Choroid plexus epithelial cell (primary cell): ENCODE data around the gene PPP4R2.

Experiments used
- DNase-seq: peaks from one replicate; pipeline ENCODE4 v3.0.0-alpha.2; 2010; ENCODE audit warnings: low read depth
- H3K4me3 ChIP-seq: 2 replicates; pipeline ENCODE4 v1.5.1; 2011; ENCODE audit warnings: low read depth, mild to moderate bottlenecking, control low read depth, low read length, moderate library complexity
- TF ChIP-seq, protein P1 (sequence below): conservative IDR thresholded peaks from 2 replicates; pipeline ENCODE4 v1.5.1; 2011; ENCODE audit warnings: low read depth, mild to moderate bottlenecking, control low read depth, inconsistent platforms, low read length, moderate library complexity

PPP4R2 gene, protein sequence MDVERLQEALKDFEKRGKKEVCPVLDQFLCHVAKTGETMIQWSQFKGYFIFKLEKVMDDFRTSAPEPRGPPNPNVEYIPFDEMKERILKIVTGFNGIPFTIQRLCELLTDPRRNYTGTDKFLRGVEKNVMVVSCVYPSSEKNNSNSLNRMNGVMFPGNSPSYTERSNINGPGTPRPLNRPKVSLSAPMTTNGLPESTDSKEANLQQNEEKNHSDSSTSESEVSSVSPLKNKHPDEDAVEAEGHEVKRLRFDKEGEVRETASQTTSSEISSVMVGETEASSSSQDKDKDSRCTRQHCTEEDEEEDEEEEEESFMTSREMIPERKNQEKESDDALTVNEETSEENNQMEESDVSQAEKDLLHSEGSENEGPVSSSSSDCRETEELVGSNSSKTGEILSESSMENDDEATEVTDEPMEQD

DNA sequence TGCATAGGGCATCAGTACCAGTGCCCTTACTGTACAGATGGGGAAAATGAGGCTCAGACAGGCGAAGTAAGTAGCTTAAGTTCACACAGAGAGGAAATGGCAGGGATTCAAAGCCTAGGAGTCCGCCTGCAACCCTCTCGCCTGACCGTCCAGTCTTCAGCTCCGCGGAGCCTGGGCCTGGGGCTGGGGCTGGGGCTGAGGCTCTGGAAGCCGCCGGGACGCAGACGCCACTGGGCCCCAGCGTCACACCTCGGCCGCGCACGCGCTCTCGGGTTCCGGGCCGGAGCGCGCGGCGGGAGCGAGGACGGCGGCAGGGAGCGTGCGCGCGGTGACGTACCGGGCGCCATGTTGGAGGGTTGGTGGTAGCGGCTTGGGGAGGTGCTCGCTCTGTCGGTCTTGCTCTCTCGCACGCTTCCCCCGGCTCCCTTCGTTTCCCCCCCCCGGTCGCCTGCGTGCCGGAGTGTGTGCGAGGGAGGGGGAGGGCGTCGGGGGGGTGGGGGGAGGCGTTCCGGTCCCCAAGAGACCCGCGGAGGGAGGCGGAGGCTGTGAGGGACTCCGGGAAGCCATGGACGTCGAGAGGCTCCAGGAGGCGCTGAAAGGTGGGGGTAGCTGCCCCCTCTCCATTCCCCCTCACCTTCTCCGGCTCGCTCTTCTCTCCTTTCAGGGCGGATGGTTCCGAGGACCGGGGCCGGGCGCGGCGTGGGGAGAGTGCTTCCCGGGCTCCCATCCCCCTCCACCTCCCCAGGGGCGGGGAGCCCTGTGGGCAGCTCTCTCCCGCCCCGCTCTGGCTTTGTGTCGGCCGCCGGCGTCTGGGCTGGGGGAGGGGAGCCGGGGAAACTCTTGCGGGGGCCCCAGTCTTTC, at the start of gene PPP4R2:
TSS of gene PPP4R2 (plus strand) at position 339 of the 861 bp plus-strand sequence. CDS start at position 566, 227 bp downstream.
- TF ChIP-seq, protein P1, sequence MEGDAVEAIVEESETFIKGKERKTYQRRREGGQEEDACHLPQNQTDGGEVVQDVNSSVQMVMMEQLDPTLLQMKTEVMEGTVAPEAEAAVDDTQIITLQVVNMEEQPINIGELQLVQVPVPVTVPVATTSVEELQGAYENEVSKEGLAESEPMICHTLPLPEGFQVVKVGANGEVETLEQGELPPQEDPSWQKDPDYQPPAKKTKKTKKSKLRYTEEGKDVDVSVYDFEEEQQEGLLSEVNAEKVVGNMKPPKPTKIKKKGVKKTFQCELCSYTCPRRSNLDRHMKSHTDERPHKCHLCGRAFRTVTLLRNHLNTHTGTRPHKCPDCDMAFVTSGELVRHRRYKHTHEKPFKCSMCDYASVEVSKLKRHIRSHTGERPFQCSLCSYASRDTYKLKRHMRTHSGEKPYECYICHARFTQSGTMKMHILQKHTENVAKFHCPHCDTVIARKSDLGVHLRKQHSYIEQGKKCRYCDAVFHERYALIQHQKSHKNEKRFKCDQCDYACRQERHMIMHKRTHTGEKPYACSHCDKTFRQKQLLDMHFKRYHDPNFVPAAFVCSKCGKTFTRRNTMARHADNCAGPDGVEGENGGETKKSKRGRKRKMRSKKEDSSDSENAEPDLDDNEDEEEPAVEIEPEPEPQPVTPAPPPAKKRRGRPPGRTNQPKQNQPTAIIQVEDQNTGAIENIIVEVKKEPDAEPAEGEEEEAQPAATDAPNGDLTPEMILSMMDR: peak; percentile 16
- peak; percentile 88 for DNase-seq
- H3K4me3 ChIP-seq: peak within 1 kb of the TSS; percentile 92

DNA sequence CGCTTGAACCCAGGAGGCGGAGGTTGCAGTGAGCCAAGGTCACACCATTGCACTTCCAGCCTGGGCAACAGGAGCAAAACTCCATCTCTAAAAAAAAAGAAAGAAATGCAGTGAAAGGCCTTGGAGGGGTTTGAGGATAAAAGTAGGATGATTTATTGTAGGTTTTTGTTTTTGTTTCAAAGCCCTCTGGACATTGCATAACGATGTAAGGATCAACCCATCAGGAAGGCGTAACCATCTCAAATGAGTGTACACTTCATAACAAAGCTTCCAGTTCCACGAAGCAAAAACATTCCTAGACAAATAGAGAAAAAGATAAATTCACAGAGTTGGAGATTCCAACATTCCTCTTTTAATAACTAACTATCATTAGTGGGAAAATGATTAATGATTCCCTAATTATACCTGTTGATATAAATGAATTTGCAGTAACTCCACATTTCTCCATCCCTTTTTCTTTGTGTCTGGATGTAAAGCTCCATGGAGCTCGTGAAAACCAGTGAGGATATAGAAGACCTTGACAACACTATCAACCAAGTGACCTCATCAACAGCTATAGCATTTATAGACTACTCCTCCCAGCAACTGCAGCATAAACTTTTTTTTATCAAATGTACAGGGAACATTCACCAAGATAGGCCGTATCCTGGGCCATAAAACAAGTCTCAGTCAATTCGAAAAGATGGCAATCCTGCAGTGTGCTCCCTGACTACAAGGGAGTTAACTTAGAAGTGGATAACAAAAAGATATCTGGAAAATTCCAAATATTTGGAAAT, 48.7 kb upstream of the PPP4R2 start:
- TF ChIP-seq, protein P1: no peak
- DNase-seq: no peak
- H3K4me3 ChIP-seq: no peak overlapping the region

DNA sequence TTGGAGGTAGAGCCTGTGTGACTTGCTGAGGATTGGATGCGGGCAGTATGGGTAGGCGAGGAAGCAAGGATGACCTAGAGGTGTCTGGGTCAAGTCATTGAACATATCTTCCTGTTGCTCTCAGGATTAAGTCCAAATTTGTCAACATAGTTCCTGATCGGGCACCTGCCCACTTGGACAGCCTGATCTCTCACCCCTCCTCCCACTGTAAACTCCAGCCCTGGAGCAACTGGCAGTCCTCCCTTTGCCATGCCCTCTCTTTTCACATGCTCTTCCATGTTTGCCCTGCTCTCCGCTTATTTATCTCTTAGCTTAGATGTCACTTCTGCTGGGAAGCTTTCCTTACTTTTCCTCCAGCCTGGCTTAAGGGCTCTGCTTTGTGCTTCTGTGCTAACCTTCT, 47.6 kb upstream of the PPP4R2 start:
- no peak for DNase-seq
- no peak overlapping the region for H3K4me3 ChIP-seq
- TF ChIP-seq, protein P1: no peak

DNA sequence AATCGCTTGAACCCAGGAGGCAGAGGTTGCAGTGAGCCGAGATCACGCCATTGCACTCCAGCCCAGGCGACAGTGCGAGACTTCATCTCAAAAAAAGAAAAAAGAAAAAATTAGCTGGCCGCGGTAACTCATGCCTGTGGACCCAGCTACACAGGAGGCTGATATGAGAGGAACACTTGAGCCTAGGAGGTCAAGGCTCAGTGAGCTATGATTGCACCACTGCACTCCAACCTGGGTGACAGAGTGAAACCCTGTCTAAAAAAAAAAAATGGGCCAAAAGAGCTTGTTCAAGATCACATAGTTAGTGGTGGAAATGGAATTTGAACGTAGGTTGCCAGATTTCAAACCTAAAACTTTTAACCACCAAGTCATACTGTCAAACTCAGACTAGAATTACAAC, 46.2 kb upstream of the PPP4R2 start:
- no peak overlapping the region for H3K4me3 ChIP-seq
- DNase-seq: no peak
- TF ChIP-seq, protein P1: no peak

DNA sequence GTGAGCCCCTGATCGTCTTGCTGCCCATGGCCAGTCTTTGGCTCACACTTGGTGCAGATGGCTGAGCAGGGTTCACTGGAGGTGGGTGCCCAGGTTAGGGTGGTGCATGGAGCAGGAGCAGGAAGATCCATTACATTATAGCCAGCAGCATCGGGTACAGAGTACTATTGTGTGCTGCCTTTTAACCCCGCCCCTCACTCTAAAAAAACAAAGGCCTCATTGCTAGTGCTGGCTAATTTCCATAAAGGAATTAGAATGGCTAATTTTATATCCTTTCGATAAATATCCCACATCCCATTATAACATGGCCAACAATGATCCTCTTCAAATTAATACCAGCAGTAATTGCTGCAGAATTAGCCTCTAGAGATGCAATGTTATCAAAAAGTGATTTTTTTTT, 45.8 kb upstream of the PPP4R2 start:
- TF ChIP-seq, protein P1: no peak
- H3K4me3 ChIP-seq: no peak overlapping the region
- no peak for DNase-seq

DNA sequence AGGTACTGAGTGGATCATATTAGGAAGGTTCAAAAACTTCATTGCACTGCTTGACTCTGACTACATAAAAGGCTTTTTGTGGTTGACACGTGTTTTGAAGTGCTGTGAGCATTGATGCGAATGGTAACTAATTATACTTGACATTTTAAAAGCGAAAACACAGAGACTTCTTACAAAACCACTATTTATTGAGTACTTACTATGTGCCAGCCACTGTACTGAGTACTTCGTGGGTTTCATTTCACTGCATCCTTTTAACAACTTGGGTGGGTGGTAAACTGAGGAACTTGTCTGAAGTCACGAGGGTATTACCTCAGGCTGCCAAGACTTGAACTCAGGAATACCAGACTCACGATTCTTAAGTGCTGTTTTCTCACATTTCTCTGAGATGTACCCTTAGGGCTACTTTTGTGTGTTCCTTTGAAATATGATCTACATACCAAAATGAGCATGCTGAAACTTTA, 45.3 kb upstream of the PPP4R2 start:
- peak; percentile 25 for DNase-seq
- H3K4me3 ChIP-seq: no peak overlapping the region
- TF ChIP-seq, protein P1: no peak
